ENCODE data around the gene RPTOR.

Gene RPTOR

GRCh38 chr17:80962356-80963329 lies 418.0 kb downstream of the RPTOR start:
- Histone ChIP-seq H3K9me3 (ENCODE audit: low read length) (no peaks in the 10 kb centered on the region), H3K4me3 (ENCODE audit: low read depth, low read length, poor library complexity, severe bottlenecking) (no peak overlapping the region), H3K9ac (ENCODE audit: low read length) (no peak overlapping the region), H3F3A (ENCODE audit: insufficient read depth, low read length) (no peaks in the 10 kb centered on the region), H3K9me2 (ENCODE audit: low read depth, low read length) (no peaks in the 10 kb centered on the region), H4K20me1 (ENCODE audit: insufficient read depth, low read length) (no peaks in the 10 kb centered on the region), H3K4me1 (ENCODE audit: insufficient read depth, low read length, severe bottlenecking) (no peaks in the 10 kb centered on the region), H3K27me3 (ENCODE audit: insufficient read depth, low read length) (no peaks in the 10 kb centered on the region), H2AFZ (ENCODE audit: low read length) (no peak overlapping the region), H3K36me3 (ENCODE audit: insufficient read depth, low read length) (peaks cover 65% of the 10 kb centered on the region), H3K27ac (ENCODE audit: low read depth, low read length, poor library complexity, severe bottlenecking) (no peak overlapping the region), H3K79me2 (ENCODE audit: insufficient read depth, low read length) (no peaks in the 10 kb centered on the region), H3K4me2 (ENCODE audit: low read length) (no peak overlapping the region)
- TF ChIP-seq CTCF (IDR thresholded peaks at IDR 0.05; ENCODE audit: low read length), result no peak
- TF ChIP-seq EZH2 (IDR thresholded peaks at IDR 0.05; ENCODE audit: borderline replicate concordance, low read length), result no peak

- Histone ChIP-seq H3K4me2 (ENCODE audit: low read length) (no peak overlapping the region), H3K79me2 (ENCODE audit: insufficient read depth, low read length) (no peaks in the 10 kb centered on the region), H3K9me3 (ENCODE audit: low read length) (no peaks in the 10 kb centered on the region), H2AFZ (ENCODE audit: low read length) (no peak overlapping the region), H3K27me3 (ENCODE audit: insufficient read depth, low read length) (no peaks in the 10 kb centered on the region), H3K9me2 (ENCODE audit: low read depth, low read length) (no peaks in the 10 kb centered on the region), H4K20me1 (ENCODE audit: insufficient read depth, low read length) (no peaks in the 10 kb centered on the region), H3K9ac (ENCODE audit: low read length) (no peak overlapping the region), H3K4me1 (ENCODE audit: insufficient read depth, low read length, severe bottlenecking) (peaks cover 1% of the 10 kb centered on the region), H3K4me3 (ENCODE audit: low read depth, low read length, poor library complexity, severe bottlenecking) (no peak overlapping the region), H3F3A (ENCODE audit: insufficient read depth, low read length) (no peaks in the 10 kb centered on the region), H3K27ac (ENCODE audit: low read depth, low read length, poor library complexity, severe bottlenecking) (no peak overlapping the region), H3K36me3 (ENCODE audit: insufficient read depth, low read length) (peaks cover 62% of the 10 kb centered on the region)
- TF ChIP-seq EZH2 (IDR thresholded peaks at IDR 0.05; ENCODE audit: borderline replicate concordance, low read length) (no peak), CTCF (IDR thresholded peaks at IDR 0.05; ENCODE audit: low read length) (no peak)
Measured at GRCh38 chr17:80963812-80964543, 419.3 kb downstream of the RPTOR start.

- no peak overlapping the region for H3K4me2 ChIP-seq (ENCODE audit: low read length)
- no peak overlapping the region for H3K4me3 ChIP-seq (ENCODE audit: low read depth, low read length, poor library complexity, severe bottlenecking)
- H3K9me2 ChIP-seq (ENCODE audit: low read depth, low read length), result no peaks in the 10 kb centered on the region
- no peak overlapping the region for H3K9ac ChIP-seq (ENCODE audit: low read length)
- H3K27me3 ChIP-seq (ENCODE audit: insufficient read depth, low read length), result no peaks in the 10 kb centered on the region
- no peak overlapping the region for H3K27ac ChIP-seq (ENCODE audit: low read depth, low read length, poor library complexity, severe bottlenecking)
- peaks cover 6% of the 10 kb centered on the region for H3K4me1 ChIP-seq (ENCODE audit: insufficient read depth, low read length, severe bottlenecking)
- no peaks in the 10 kb centered on the region for H3F3A ChIP-seq (ENCODE audit: insufficient read depth, low read length)
- H3K79me2 ChIP-seq (ENCODE audit: insufficient read depth, low read length), result no peaks in the 10 kb centered on the region
- H3K36me3 ChIP-seq (ENCODE audit: insufficient read depth, low read length), result peaks cover 60% of the 10 kb centered on the region
- no peaks in the 10 kb centered on the region for H3K9me3 ChIP-seq (ENCODE audit: low read length)
- no peak for TF ChIP-seq EZH2 (IDR thresholded peaks at IDR 0.05; ENCODE audit: borderline replicate concordance, low read length)
- no peak for TF ChIP-seq CTCF (IDR thresholded peaks at IDR 0.05; ENCODE audit: low read length)
- no peaks in the 10 kb centered on the region for H4K20me1 ChIP-seq (ENCODE audit: insufficient read depth, low read length)
- H2AFZ ChIP-seq (ENCODE audit: low read length), result no peak overlapping the region
Measured at GRCh38 chr17:80964544-80964856, 419.9 kb downstream of the RPTOR start.

Measured in OCI-LY1 (cell line).